Measurements from ENCODE around the gene ZFP64.
"Not testable (repeated sequence)": the region's sequence is repeated elsewhere in the genome, so short reads cannot be mapped to it uniquely, and the experiment has no call there.

The ZFP64 gene

GRCh38 chr20:52153896-52154295 lies 37.7 kb downstream of the ZFP64 start:
- DNase-seq = no peak

GRCh38 chr20:52152921-52153320 lies 38.7 kb downstream of the ZFP64 start:
- no peak for DNase-seq

GRCh38 chr20:52152416-52152815 lies 39.2 kb downstream of the ZFP64 start:
- DNase-seq = no peak

GRCh38 chr20:52150440-52151258 lies 40.9 kb downstream of the ZFP64 start:
- no peak for DNase-seq

GRCh38 chr20:52145587-52145986 lies 46.0 kb downstream of the ZFP64 start:
- DNase-seq = no peak

- DNase-seq = no peak
These were observed 48.3 kb downstream of the ZFP64 start for GRCh38 chr20:52143277-52143676.

GRCh38 chr20:52142757-52143156 lies 48.8 kb downstream of the ZFP64 start:
- DNase-seq = no peak

- DNase-seq = no peak
These were observed 51.6 kb downstream of the ZFP64 start for GRCh38 chr20:52139986-52140385.

- DNase-seq = no peak
These were observed 53.7 kb downstream of the ZFP64 start for GRCh38 chr20:52137850-52138249.

GRCh38 chr20:52133714-52134113 lies 57.9 kb downstream of the ZFP64 start:
- not testable (repeated sequence) for DNase-seq

- no peak for DNase-seq
These were observed 59.2 kb downstream of the ZFP64 start for GRCh38 chr20:52132337-52132736.

GRCh38 chr20:52131048-52131643 lies 60.4 kb downstream of the ZFP64 start:
- no peak for DNase-seq

GRCh38 chr20:52130406-52130805 lies 61.2 kb downstream of the ZFP64 start:
- DNase-seq = no peak

- no peak for DNase-seq
These were observed 62.0 kb downstream of the ZFP64 start for GRCh38 chr20:52129611-52130010.

- DNase-seq = no peak
These were observed 64.3 kb downstream of the ZFP64 start for GRCh38 chr20:52127309-52127708.

GRCh38 chr20:52124821-52125220 lies 66.8 kb downstream of the ZFP64 start:
- no peak for DNase-seq

- DNase-seq = no peak
These were observed 72.9 kb downstream of the ZFP64 start for GRCh38 chr20:52118696-52119095.

GRCh38 chr20:52118016-52118623 lies 73.5 kb downstream of the ZFP64 start:
- no peak for DNase-seq

GRCh38 chr20:52110456-52110855 lies 81.1 kb downstream of the ZFP64 start:
- DNase-seq = no peak

- DNase-seq = no peak
These were observed 85.8 kb downstream of the ZFP64 start for GRCh38 chr20:52105442-52106422.

- DNase-seq = no peak
These were observed 86.8 kb downstream of the ZFP64 start for GRCh38 chr20:52104546-52105441.

All from activated naive CD4-positive, alpha-beta T cell (primary cell).